Liver (tissue), 9 donors: ENCODE measurements around the gene MMP21. TPM values are rescaled to one million over a fixed set of nuclear protein-coding genes. Genes with fewer than 3 reads are reported as not detected.

Source experiments
- DNase-seq: peaks from one replicate; pipeline ENCODE4 v3.0.0-alpha.2; 2017; ENCODE audit warnings: low spot score
- H3K27ac ChIP-seq, 2 donors: one replicate each; pipeline ENCODE4 v1.7.0; 2013; ENCODE audit warnings: inconsistent platforms in 2 of 2, low read length in 2 of 2, control low read depth in 1 of 2, low read depth in 1 of 2, mild to moderate bottlenecking in 1 of 2
- H3K27me3 ChIP-seq, 4 donors: one replicate each; pipeline versions ENCODE4 v1.6.1 to v1.7.0; 2013; ENCODE audit warnings: low read length in 3 of 4, inconsistent platforms in 1 of 4, mild to moderate bottlenecking in 1 of 4, moderate library complexity in 1 of 4; ENCODE audit not compliant: control insufficient read depth in 4 of 4, insufficient read depth in 4 of 4
- H3K36me3 ChIP-seq, 4 donors: one replicate each; pipeline versions ENCODE4 v1.6.1 to v1.7.0; 2013; ENCODE audit warnings: low read length in 3 of 4, mild to moderate bottlenecking in 3 of 4, low read depth in 1 of 4, moderate library complexity in 1 of 4; ENCODE audit not compliant: control insufficient read depth in 4 of 4, insufficient read depth in 3 of 4
- H3K4me1 ChIP-seq, 4 donors: one replicate each; pipeline versions ENCODE4 v1.6.1 to v1.7.0; 2013; ENCODE audit warnings: low read length in 3 of 4, mild to moderate bottlenecking in 3 of 4, moderate library complexity in 1 of 4; ENCODE audit not compliant: control insufficient read depth in 4 of 4, insufficient read depth in 4 of 4
- H3K4me3 ChIP-seq, 3 donors: one replicate each; pipeline versions ENCODE4 v1.6.1 to v1.7.0; 2013; ENCODE audit warnings: low read length in 3 of 3, control low read depth in 1 of 3, low read depth in 1 of 3, mild to moderate bottlenecking in 1 of 3
- H3K9ac ChIP-seq, 2 donors: one replicate each; pipeline ENCODE4 v1.7.0; 2013; ENCODE audit warnings: low read length in 2 of 2, mild to moderate bottlenecking in 2 of 2, moderate library complexity in 2 of 2, control low read depth in 1 of 2, low read depth in 1 of 2
- H3K9me3 ChIP-seq, 4 donors: one replicate each; pipeline versions ENCODE4 v1.6.1 to v1.7.0; 2013; ENCODE audit warnings: low read length in 3 of 4; ENCODE audit not compliant: control insufficient read depth in 4 of 4
- ATF3 ChIP-seq: IDR thresholded peaks from 2 replicates; pipeline ENCODE4 v1.6.1; 2016; ENCODE audit warnings: antibody characterized with exemption
- CTCF ChIP-seq: fragments of 150-350 bp; IDR thresholded peaks from 2 replicates; pipeline ENCODE4 v1.5.1; 2017; ENCODE audit warnings: improper control_type of control experiment, low read depth, low read length; ENCODE audit not compliant: missing input control
- EGR1 ChIP-seq, 2 donors: IDR thresholded peaks; 2 replicates each; pipeline ENCODE4 v1.6.1; 2016 to 2018; ENCODE audit warnings: antibody characterized with exemption in 2 of 2, low read depth in 2 of 2
- FOXA1 ChIP-seq: IDR thresholded peaks from 2 replicates; pipeline ENCODE4 v1.6.1; 2016; ENCODE audit warnings: antibody characterized with exemption
- FOXA2 ChIP-seq: IDR thresholded peaks from 2 replicates; pipeline ENCODE4 v1.6.1; 2016; ENCODE audit warnings: antibody characterized with exemption
- GABPA ChIP-seq, 2 donors: IDR thresholded peaks in 1 of 2; conservative IDR thresholded peaks in 1 of 2; 2 replicates each; pipeline ENCODE4 v1.6.1; 2016; ENCODE audit warnings: antibody characterized with exemption in 2 of 2, mild to moderate bottlenecking in 1 of 2, moderate library complexity in 1 of 2
- HNF4A ChIP-seq, 2 donors: conservative IDR thresholded peaks; 2 replicates each; pipeline ENCODE4 v1.6.1; 2016; ENCODE audit warnings: antibody characterized with exemption in 2 of 2, mild to moderate bottlenecking in 2 of 2
- HNF4G ChIP-seq: IDR thresholded peaks from 2 replicates; pipeline ENCODE4 v1.6.1; 2016; ENCODE audit warnings: antibody characterized with exemption
- NR2F2 ChIP-seq: IDR thresholded peaks from 2 replicates; pipeline ENCODE4 v1.6.1; 2016; ENCODE audit warnings: antibody characterized with exemption
- RAD21 ChIP-seq, 2 donors: IDR thresholded peaks; 2 replicates each; pipeline ENCODE4 v1.6.1; 2016; ENCODE audit warnings: antibody characterized with exemption in 2 of 2, mild to moderate bottlenecking in 2 of 2
- REST ChIP-seq: IDR thresholded peaks from 2 replicates; pipeline ENCODE4 v1.6.1; 2016; ENCODE audit warnings: antibody characterized with exemption, mild to moderate bottlenecking
- RXRA ChIP-seq, 2 donors: IDR thresholded peaks; 2 replicates each; pipeline ENCODE4 v1.6.1; 2017 to 2018; ENCODE audit warnings: antibody characterized with exemption in 2 of 2, mild to moderate bottlenecking in 1 of 2
- SP1 ChIP-seq: IDR thresholded peaks from 2 replicates; pipeline ENCODE4 v1.6.1; 2018; ENCODE audit warnings: antibody characterized with exemption, mild to moderate bottlenecking
- TAF1 ChIP-seq: conservative IDR thresholded peaks from 2 replicates; pipeline ENCODE4 v1.6.1; 2016; ENCODE audit warnings: antibody characterized with exemption, mild to moderate bottlenecking
- WGBS: extraction: QIAGEN DNeasy Blood & Tissue Kit; methylation state at CpG from one replicate; pipeline ENCODE4 v1.1.7; 2013; 5-methylcytosine and 5-hydroxymethylcytosine counted together
- polyA plus RNA-seq, 2 donors: library from polyadenylated mRNA; stranded (reverse) in 1 of 2; unstranded in 1 of 2; fragments of 200-250 nt in 1 of 2; fragments of >200 nt in 1 of 2; fragmentation: Nextera tagmentation in 1 of 2; extraction: Ambion mirVana in 1 of 2; gene quantifications; one replicate each; pipeline versions ENCODE4 v1.2.1 to v1.2.3, GENCODE V29; 2013 to 2015
- total RNA-seq, 2 donors: library from RNA; depleted of rRNA; stranded (reverse); fragments of >200 nt; gene quantifications; one replicate each; pipeline ENCODE4 v1.2.3, GENCODE V29; 2014
- TF ChIP-seq, protein P1 (sequence below): IDR thresholded peaks from 2 replicates; pipeline ENCODE4 v1.6.1; 2016; ENCODE audit warnings: antibody characterized with exemption
- TF ChIP-seq, protein P2 (sequence below): IDR thresholded peaks from 2 replicates; pipeline ENCODE4 v1.6.1; 2016; ENCODE audit warnings: antibody characterized with exemption
- donor health status: healthy.
- donor health status: healthy.
- donor health status: healthy.
- donor health status: healthy.
- donor health status: healthy.

MMP21 gene
- total and polyA plus RNA-seq, 4 donors, result 0.03 to 0.37 (median 0.17) TPM; not detected in 1

DNA sequence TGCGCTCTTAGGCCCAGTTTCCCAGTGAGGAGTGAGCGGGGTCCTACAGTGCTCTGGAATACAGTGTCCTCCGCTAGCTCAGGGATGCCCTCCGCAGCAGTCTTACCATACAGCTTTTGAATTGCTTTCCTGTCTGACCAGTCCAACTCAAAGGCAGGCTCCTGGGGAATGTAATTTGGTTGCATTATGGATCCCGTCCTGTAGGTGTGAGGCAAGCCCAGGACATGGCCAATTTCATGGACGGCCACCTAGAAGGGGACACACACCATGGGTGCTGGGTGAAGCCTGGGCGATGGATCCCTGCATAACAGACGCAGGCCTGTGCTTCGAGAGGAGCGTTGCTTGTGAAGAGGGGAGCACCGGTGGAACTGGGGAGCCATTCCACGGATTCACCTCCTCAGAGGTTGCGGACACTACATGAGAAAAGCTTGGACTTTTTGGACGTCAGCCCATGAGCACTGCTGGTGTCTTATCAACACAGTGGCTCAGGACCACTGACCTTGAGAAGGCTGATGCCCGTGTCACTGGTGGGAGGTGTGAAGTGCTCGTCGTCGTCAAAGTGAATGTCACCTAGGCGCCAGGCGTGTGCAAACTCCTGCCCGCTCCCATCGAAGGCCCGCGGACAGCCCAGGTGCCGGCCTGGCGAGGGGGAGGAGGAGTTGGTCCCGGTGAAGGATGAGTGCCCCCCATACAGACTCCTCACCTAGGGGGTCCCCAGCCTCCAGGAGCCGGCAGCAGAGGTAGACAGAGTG, 3.3 kb downstream of the MMP21 start:
- Histone ChIP-seq H3K27ac (no peak overlapping the region), H3K36me3 (no peaks in the 10 kb centered on the region), H3K4me1 (no peaks in the 10 kb centered on the region), H3K27me3 (no peaks in the 10 kb centered on the region), H3K4me3 (no peak overlapping the region), H3K9ac (no peak overlapping the region), H3K9me3 (no peaks in the 10 kb centered on the region)
- no peak for DNase-seq
- WGBS, result 88% methylated on average over 28 of the region's 28 CpGs
- no peak for TF ChIP-seq NR2F2
- no peak for TF ChIP-seq EGR1 (IDR thresholded peaks at IDR 0.05; ENCODE audit: low read depth in 2 of 2)
- no peak for TF ChIP-seq REST
- TF ChIP-seq CTCF, result no peak
- no peak for TF ChIP-seq FOXA2
- no peak for TF ChIP-seq GABPA (IDR thresholded peaks at IDR 0.05 in 1 of 2, conservative IDR thresholded peaks at IDR 0.05 in 1 of 2)
- no peak for TF ChIP-seq RXRA (IDR thresholded peaks at IDR 0.05)
- no peak for TF ChIP-seq TAF1
- TF ChIP-seq, protein P1, sequence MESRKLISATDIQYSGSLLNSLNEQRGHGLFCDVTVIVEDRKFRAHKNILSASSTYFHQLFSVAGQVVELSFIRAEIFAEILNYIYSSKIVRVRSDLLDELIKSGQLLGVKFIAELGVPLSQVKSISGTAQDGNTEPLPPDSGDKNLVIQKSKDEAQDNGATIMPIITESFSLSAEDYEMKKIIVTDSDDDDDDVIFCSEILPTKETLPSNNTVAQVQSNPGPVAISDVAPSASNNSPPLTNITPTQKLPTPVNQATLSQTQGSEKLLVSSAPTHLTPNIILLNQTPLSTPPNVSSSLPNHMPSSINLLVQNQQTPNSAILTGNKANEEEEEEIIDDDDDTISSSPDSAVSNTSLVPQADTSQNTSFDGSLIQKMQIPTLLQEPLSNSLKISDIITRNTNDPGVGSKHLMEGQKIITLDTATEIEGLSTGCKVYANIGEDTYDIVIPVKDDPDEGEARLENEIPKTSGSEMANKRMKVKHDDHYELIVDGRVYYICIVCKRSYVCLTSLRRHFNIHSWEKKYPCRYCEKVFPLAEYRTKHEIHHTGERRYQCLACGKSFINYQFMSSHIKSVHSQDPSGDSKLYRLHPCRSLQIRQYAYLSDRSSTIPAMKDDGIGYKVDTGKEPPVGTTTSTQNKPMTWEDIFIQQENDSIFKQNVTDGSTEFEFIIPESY, result no peak
- TF ChIP-seq ATF3, result no peak
- TF ChIP-seq SP1, result no peak
- TF ChIP-seq, protein P2, sequence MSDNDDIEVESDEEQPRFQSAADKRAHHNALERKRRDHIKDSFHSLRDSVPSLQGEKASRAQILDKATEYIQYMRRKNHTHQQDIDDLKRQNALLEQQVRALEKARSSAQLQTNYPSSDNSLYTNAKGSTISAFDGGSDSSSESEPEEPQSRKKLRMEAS, result no peak
- no peak for TF ChIP-seq HNF4G
- TF ChIP-seq HNF4A (conservative IDR thresholded peaks at IDR 0.05), result no peak
- no peak for TF ChIP-seq FOXA1
- no peak for TF ChIP-seq RAD21 (IDR thresholded peaks at IDR 0.05)
